IPS-20b (cell line): Measurements from ENCODE around the gene ZNF184.
"Not testable (repeated sequence)": the region's sequence is repeated elsewhere in the genome, so short reads cannot be mapped to it uniquely, and the experiment has no call there.

ENCODE experiments used
- H3K27ac ChIP-seq: one replicate; pipeline ENCODE4 v1.5.1; 2013; ENCODE audit warnings: low read length
- H3K27me3 ChIP-seq: 2 replicates; pipeline ENCODE4 v1.6.1; 2013; ENCODE audit warnings: mild to moderate bottlenecking, low read length, inconsistent platforms; ENCODE audit not compliant: insufficient read depth
- H3K36me3 ChIP-seq: 2 replicates; pipeline ENCODE4 v1.6.1; 2013; ENCODE audit warnings: low read depth, mild to moderate bottlenecking, inconsistent platforms, low read length, moderate library complexity; ENCODE audit not compliant: insufficient read depth
- H3K4me1 ChIP-seq: 2 replicates; pipeline ENCODE4 v1.6.1; 2013; ENCODE audit warnings: mild to moderate bottlenecking, control low read depth, inconsistent platforms, low read length, moderate library complexity; ENCODE audit not compliant: insufficient read depth
- H3K4me3 ChIP-seq: 2 replicates; pipeline ENCODE4 v1.5.1; 2013; ENCODE audit warnings: mild to moderate bottlenecking, low read length, inconsistent platforms
- H3K9ac ChIP-seq: 2 replicates; pipeline ENCODE4 v1.6.1; 2013; ENCODE audit warnings: low read depth, mild to moderate bottlenecking, inconsistent platforms, low read length, moderate library complexity
- H3K9me3 ChIP-seq: 2 replicates; pipeline ENCODE4 v1.6.1; 2013; ENCODE audit warnings: mild to moderate bottlenecking, low read depth, low read length, inconsistent platforms; ENCODE audit not compliant: insufficient read depth

ZNF184 gene

DNA sequence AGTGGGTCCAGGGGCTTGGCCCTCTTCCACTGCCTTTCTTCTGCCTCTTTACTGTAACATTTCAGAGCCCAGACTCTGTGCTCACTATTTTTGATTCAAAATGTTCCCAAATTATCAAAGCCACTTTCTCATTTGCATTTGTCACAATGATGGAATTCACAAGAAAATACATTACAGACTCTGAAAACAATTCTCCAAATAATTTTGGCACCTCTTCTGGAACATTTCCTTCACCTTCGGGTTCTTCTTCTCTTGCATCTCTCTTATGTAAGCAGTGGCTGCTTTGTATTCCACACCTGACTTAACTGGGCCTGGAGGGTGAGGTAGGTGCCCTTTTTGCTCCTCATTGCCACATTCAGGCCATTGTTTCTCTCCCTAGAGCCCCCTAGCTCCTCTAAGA, 30.0 kb downstream of the ZNF184 start:
- Histone ChIP-seq H3K36me3 (no peaks in the 10 kb centered on the region), H3K9me3 (peaks cover 32% of the 10 kb centered on the region), H3K27ac (no peak overlapping the region), H3K27me3 (no peaks in the 10 kb centered on the region), H3K9ac (no peak overlapping the region), H3K4me3 (no peak overlapping the region), H3K4me1 (no peaks in the 10 kb centered on the region)

DNA sequence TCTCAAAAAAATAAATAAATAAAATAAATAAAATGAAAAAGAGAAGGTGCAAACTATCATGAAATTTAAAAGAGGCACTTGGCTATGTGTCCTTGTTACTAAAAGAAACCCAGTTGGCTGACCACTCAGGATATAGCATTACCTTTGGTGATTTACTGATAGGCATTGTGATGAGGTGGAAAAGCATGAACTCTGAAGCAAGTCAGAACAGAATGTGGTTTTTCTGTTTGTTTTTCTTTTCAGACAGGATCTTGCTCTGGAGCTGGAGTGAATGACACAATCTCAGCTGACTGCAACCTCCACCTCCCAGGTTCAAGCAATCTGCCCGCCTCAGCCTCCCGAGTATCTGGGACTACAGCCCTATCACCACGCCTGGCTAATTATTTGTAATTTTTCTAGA, 31.9 kb downstream of the ZNF184 start:
- no peaks in the 10 kb centered on the region for H3K27me3 ChIP-seq
- no peak overlapping the region for H3K4me3 ChIP-seq
- H3K36me3 ChIP-seq = no peaks in the 10 kb centered on the region
- no peaks in the 10 kb centered on the region for H3K4me1 ChIP-seq
- peaks cover 17% of the 10 kb centered on the region for H3K9me3 ChIP-seq
- H3K27ac ChIP-seq = no peak overlapping the region
- no peak overlapping the region for H3K9ac ChIP-seq

DNA sequence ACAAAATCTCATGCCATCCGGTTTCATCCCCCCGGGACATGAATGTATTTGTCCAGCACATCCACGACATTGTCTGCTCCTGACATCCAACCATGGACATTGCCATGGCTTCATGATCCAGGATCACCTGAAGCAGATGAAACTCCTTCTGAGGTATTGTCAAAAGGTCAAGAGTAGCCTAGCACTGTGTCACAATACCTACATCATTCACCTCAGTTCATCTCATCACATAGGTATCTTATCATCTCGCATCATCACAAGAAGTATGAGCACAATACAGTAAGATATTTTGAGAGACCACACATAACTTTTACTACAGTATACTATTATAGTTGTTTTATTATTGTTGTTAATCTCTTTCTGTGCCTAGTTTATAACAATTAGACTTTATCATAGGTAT, 33.5 kb downstream of the ZNF184 start:
- Histone ChIP-seq H3K9ac (no peak overlapping the region), H3K4me3 (no peak overlapping the region), H3K9me3 (peaks cover 20% of the 10 kb centered on the region), H3K36me3 (no peaks in the 10 kb centered on the region), H3K4me1 (no peaks in the 10 kb centered on the region), H3K27me3 (no peaks in the 10 kb centered on the region), H3K27ac (no peak overlapping the region)

DNA sequence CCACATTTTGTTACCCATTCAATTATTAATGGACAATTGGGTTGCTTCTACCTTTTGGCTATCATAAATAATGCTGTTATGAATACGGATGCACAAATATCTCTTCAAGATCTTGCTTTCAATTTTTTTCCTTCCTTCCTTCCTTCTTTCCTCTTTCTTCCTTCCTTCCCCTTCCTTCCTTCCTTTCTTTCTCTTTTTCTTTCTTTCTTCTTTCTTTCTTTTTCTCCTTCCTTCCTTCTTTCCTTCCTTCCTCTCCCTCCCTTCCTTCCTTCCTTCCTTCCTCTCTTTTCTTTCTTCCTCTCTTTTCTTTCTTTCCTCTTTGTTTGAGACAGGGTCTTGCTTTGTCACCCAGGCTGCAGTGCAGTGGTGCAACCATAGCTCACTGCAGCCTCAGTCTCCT, 39.2 kb downstream of the ZNF184 start:
- no peak overlapping the region for H3K9ac ChIP-seq
- H3K36me3 ChIP-seq = no peaks in the 10 kb centered on the region
- no peak overlapping the region for H3K27ac ChIP-seq
- H3K4me3 ChIP-seq = no peak overlapping the region
- H3K9me3 ChIP-seq = peaks cover 29% of the 10 kb centered on the region; the same call in 1 of the 2 replicates
- no peaks in the 10 kb centered on the region for H3K4me1 ChIP-seq
- H3K27me3 ChIP-seq = no peaks in the 10 kb centered on the region

DNA sequence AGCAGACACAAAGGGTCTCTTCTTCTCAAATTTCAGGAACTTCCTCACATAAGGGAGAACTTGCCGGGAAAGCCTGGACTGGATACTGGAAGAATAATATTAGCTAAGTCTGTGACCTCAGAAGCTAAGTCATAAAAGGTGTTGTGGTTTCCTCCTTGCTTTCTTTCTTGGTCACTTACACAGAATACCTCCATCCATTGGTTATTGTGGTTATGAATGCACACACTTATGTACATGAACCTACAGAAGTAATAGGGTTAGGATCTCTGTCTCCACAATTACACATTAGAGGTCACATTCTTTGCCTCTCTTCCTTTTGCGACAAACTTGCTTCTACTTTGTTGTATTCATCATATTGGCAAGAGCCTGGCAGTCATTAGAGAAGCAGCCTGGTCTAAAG, 43.9 kb downstream of the ZNF184 start:
- Histone ChIP-seq H3K4me1 (no peaks in the 10 kb centered on the region), H3K27me3 (no peaks in the 10 kb centered on the region), H3K27ac (no peak overlapping the region), H3K36me3 (no peaks in the 10 kb centered on the region), H3K9me3 (peaks cover 18% of the 10 kb centered on the region; the same call in 1 of the 2 replicates), H3K9ac (no peak overlapping the region), H3K4me3 (no peak overlapping the region)

DNA sequence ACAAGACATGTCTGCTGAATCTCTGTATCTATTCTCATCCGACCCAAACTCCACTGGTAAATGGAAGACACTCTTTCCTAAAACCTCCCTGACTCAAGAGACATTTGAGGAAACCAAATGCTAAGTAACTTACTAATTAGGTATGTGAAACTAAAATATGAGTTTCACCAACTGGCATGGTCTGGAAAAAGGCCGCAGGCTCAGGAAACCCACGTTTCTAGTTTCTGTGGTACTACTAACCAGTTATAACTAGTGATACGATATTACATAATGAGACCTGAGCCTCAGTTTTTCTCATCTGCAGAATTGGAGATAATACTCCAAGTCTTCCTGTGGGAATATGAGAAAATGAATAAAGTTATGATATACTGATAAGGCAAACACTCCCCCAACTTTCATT, 44.4 kb downstream of the ZNF184 start:
- H3K36me3 ChIP-seq = no peaks in the 10 kb centered on the region
- H3K4me1 ChIP-seq = no peaks in the 10 kb centered on the region
- no peaks in the 10 kb centered on the region for H3K27me3 ChIP-seq
- no peak overlapping the region for H3K9ac ChIP-seq
- H3K9me3 ChIP-seq = peaks cover 13% of the 10 kb centered on the region; the same call in 1 of the 2 replicates
- H3K27ac ChIP-seq = no peak overlapping the region
- H3K4me3 ChIP-seq = no peak overlapping the region

DNA sequence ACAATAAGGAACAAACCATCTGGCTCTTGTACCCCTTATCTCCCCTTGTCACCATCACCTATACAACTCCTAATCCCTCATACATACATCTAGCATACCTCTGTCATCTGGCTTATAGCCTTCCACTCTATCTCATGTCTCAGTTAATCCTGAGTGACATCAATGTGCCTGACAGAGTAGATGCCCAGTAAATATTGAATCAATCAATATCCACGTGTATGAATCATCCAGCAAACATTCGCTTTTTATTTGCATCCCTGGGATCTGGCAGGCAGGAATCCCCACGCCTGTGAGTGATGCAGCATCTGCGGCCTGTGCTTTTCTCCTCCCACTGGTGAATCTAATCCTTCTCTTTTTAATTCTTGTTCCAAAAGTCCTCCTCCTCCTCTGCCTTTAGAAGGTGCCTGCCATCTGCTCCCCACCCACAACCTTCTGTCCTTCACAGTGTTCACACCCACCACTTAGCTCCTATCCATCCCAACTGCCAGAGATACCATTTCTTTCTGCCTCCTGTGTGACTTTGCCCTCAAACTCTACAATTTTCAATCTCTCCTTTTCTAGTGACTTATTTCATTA, 46.8 kb downstream of the ZNF184 start:
- H3K36me3 ChIP-seq = no peaks in the 10 kb centered on the region
- H3K4me3 ChIP-seq = no peak overlapping the region
- H3K27me3 ChIP-seq = no peaks in the 10 kb centered on the region
- H3K4me1 ChIP-seq = no peaks in the 10 kb centered on the region
- H3K9ac ChIP-seq = no peak overlapping the region
- no peak overlapping the region for H3K27ac ChIP-seq
- peaks cover 4% of the 10 kb centered on the region; the same call in 1 of the 2 replicates for H3K9me3 ChIP-seq

DNA sequence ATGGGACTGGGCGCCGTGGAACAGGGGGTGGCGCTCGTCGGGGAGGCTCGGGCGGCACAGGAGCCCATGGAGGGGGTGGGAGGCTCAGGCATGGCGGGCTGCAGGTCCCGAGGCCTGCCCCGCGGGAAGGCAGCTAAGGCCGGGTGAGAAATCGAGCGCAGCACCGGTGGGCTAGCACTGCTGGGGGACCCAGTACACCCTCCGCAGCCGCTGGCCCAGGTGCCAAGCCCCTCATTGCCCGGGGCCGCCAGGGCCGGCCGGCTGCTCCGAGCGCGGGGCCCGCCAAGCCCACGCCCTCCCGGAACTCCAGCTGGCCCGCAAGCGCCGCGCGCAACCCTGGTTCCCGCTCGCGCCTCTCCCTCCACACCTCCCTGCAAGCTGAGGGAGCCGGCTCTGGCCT, 48.1 kb downstream of the ZNF184 start:
- not testable (repeated sequence) for H3K27ac ChIP-seq, H3K4me3 ChIP-seq

DNA sequence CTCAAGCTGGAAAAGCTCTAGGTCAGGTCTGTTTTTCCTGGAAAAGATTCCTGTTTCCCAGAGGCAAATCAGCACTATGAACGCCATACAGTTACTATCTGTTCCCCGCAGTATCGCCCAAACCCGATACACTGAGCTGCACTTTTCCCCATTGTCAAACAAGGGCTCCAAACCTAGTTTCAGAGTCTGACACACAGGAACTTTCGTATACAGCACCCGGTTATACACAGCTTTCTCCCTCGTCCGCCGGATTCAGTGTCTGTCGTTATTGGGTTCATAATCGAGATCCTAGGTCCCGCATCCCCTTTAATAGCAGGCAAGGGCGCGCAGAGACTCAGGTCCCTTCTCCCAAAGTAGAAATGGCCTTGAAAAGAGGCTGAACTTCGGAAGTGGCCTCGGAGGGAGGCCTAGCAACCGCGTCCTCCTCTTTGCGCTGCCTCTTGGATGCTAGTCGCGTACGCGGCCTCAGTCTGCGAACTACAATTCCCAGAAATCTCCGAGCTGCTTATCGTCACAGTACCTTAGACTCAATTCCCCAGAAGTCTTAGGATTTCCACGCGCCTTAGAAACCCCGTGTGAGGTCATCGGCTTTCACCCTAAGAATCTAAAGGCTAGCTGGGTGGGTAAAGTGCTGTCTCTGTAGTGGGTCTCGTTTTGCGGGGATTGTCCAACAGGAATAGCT, 50.1 kb downstream of the ZNF184 start:
- Histone ChIP-seq H3K4me3 (no peak overlapping the region), H3K4me1 (no peaks in the 10 kb centered on the region), H3K27me3 (no peaks in the 10 kb centered on the region), H3K36me3 (no peaks in the 10 kb centered on the region), H3K27ac (no peak overlapping the region), H3K9ac (no peak overlapping the region), H3K9me3 (no peaks in the 10 kb centered on the region)

More for the DNA sequence above, 48.1 kb downstream of the ZNF184 start:
- not testable (repeated sequence) for H3K4me1 ChIP-seq, H3K36me3 ChIP-seq, H3K9ac ChIP-seq, H3K27me3 ChIP-seq, H3K9me3 ChIP-seq

DNA sequence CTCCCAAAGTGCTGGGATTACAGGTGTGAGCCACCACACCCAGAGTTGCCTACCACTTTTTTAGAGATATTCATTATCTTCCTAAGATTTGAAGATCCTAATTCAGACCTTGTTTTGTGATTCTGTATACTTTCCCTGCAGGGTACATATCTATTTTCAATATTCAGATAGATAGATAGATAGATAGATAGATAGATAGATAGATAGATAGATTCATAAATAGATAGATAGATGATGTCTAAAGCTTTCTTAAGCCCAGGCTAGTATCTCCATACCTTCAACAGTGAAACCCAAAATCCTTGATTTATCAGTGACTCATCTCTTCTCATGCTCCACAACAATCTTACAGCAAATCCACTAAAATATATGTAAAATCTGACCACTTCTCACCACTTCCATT, 53.5 kb downstream of the ZNF184 start:
- Histone ChIP-seq H3K9me3 (0 out of 2 replicates have a peak, but pooled peaks cover 9% of the 10 kb centered on the region), H3K36me3 (no peaks in the 10 kb centered on the region), H3K27ac (no peak overlapping the region), H3K9ac (no peak overlapping the region), H3K27me3 (no peaks in the 10 kb centered on the region), H3K4me1 (no peaks in the 10 kb centered on the region), H3K4me3 (no peak overlapping the region)

DNA sequence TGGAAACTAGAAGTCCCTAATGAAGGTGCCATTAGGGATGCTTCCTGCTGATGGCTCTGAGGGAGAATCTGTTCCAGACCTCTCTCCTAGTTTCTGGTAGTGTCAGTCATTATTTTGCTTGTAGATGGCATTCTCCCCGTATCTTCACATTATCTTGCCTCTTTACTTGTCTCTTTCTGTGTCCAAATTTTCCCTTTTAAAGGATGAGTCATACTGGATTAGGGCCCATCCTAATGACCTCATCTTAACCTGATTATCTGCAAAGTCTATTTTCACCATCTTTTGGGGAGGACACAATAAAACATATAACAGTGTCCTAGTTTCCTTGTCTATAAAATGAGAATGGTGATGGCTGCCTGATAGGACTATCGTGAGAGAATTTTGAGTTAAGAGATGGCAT, 57.0 kb downstream of the ZNF184 start:
- Histone ChIP-seq H3K36me3 (no peaks in the 10 kb centered on the region), H3K27me3 (no peaks in the 10 kb centered on the region), H3K9me3 (0 out of 2 replicates have a peak, but pooled peaks cover 9% of the 10 kb centered on the region), H3K9ac (no peak overlapping the region), H3K27ac (no peak overlapping the region), H3K4me3 (no peak overlapping the region), H3K4me1 (no peaks in the 10 kb centered on the region)

DNA sequence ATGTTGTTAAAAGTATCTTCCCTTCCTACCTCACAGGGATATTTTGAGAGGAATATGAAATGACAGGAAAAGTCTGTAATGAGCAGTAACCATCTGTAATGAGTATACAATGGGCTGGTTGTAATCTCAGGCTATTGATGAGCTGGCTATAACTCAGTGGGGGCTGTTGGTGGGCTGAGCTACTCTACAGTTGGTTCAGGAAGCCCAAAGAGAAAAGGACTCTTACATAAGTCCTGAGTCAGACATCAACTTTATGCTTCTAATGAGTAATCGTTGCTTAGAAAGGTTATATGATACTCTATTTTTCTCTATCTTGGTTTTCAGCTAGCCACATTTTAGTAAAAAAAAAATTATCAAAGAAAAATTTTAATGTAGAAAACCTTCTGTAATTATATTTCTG, 57.9 kb downstream of the ZNF184 start:
- Histone ChIP-seq H3K27me3 (no peaks in the 10 kb centered on the region), H3K9ac (no peak overlapping the region), H3K9me3 (0 out of 2 replicates have a peak, but pooled peaks cover 9% of the 10 kb centered on the region), H3K4me1 (no peaks in the 10 kb centered on the region), H3K36me3 (no peaks in the 10 kb centered on the region), H3K4me3 (no peak overlapping the region), H3K27ac (no peak overlapping the region)
